Activated CD4-positive, CD25-positive, alpha-beta regulatory T cell treated with anti-CD3 and anti-CD28 coated beads, Interleukin-2, amount 50 U/mL, for 16 hours (primary cell): ENCODE data around the gene PHACTR4.
"Not testable (repeated sequence)": the region's sequence is repeated elsewhere in the genome, so short reads cannot be mapped to it uniquely, and the experiment has no call there.

Source experiments
- DNase-seq: peaks from one replicate; pipeline ENCODE4 v3.0.0-alpha.2; 2020; ENCODE audit warnings: low read depth, low spot score

Gene PHACTR4

GRCh38 chr1:28436211-28436769 is 66.8 kb downstream of the PHACTR4 start:
- no peak for DNase-seq

- DNase-seq: no peak
These were observed 67.9 kb downstream of the PHACTR4 start for GRCh38 chr1:28437264-28437923.

GRCh38 chr1:28437924-28438699 is 68.6 kb downstream of the PHACTR4 start:
- DNase-seq: no peak

- DNase-seq: no peak
These were observed 69.8 kb downstream of the PHACTR4 start for GRCh38 chr1:28439320-28439719.

GRCh38 chr1:28441674-28442073 is 72.1 kb downstream of the PHACTR4 start:
- no peak for DNase-seq

GRCh38 chr1:28443550-28443949 is 74.0 kb downstream of the PHACTR4 start:
- no peak for DNase-seq

GRCh38 chr1:28447679-28448078 is 78.1 kb downstream of the PHACTR4 start:
- DNase-seq: no peak

GRCh38 chr1:28448094-28448611 is 78.6 kb downstream of the PHACTR4 start:
- DNase-seq: not testable (repeated sequence)

GRCh38 chr1:28449904-28450303 is 80.4 kb downstream of the PHACTR4 start:
- DNase-seq: no peak

GRCh38 chr1:28450561-28450960 is 81.0 kb downstream of the PHACTR4 start:
- no peak for DNase-seq

- no peak for DNase-seq
These were observed 81.5 kb downstream of the PHACTR4 start for GRCh38 chr1:28451011-28451410.

- no peak for DNase-seq
These were observed 86.5 kb downstream of the PHACTR4 start for GRCh38 chr1:28456078-28456477.

- no peak for DNase-seq
These were observed 88.1 kb downstream of the PHACTR4 start for GRCh38 chr1:28457678-28458077.

- no peak for DNase-seq
These were observed 89.0 kb downstream of the PHACTR4 start for GRCh38 chr1:28458237-28459228.

GRCh38 chr1:28466226-28466778 is 96.8 kb downstream of the PHACTR4 start:
- DNase-seq: no peak

- no peak for DNase-seq
These were observed 100.6 kb downstream of the PHACTR4 start for GRCh38 chr1:28470146-28470545.

- DNase-seq: not testable (repeated sequence)
These were observed 110.0 kb downstream of the PHACTR4 start for GRCh38 chr1:28479497-28479896.

GRCh38 chr1:28480308-28480707 is 110.8 kb downstream of the PHACTR4 start:
- no peak for DNase-seq

- no peak for DNase-seq
These were observed 112.6 kb downstream of the PHACTR4 start for GRCh38 chr1:28482138-28482537.

- DNase-seq: no peak
These were observed 113.2 kb downstream of the PHACTR4 start for GRCh38 chr1:28482702-28483101.

GRCh38 chr1:28494737-28495136 is 125.2 kb downstream of the PHACTR4 start:
- DNase-seq: no peak
